Gastrocnemius medialis (tissue), 4 donors: ENCODE measurements around the gene NAXE.

Experiments
- POLR2A ChIP-seq, 2 donors: fragments of 450-650 bp; IDR thresholded peaks; one replicate each; pipeline ENCODE4 v1.6.1; 2017; ENCODE audit warnings: antibody characterized with exemption in 2 of 2, mild to moderate bottlenecking in 2 of 2, moderate library complexity in 2 of 2
- TF ChIP-seq, protein P1 (sequence below), 5 experiments: fragments of 450-650 bp in 3 of 5; fragments of 200-600 bp in 2 of 5; sonication (generic) in 2 of 5; IDR thresholded peaks in 4 of 5; conservative IDR thresholded peaks in 1 of 5; 1 replicate in 4 of 5; 2 replicates in 1 of 5; pipeline ENCODE4 v1.5.1; 2016 to 2019; ENCODE audit warnings: antibody characterized with exemption in 5 of 5, mild to moderate bottlenecking in 3 of 5, moderate library complexity in 3 of 5

GRCh38 chr1:156594190-156594589, 2.6 kb downstream of the NAXE start:
- TF ChIP-seq, protein P1, sequence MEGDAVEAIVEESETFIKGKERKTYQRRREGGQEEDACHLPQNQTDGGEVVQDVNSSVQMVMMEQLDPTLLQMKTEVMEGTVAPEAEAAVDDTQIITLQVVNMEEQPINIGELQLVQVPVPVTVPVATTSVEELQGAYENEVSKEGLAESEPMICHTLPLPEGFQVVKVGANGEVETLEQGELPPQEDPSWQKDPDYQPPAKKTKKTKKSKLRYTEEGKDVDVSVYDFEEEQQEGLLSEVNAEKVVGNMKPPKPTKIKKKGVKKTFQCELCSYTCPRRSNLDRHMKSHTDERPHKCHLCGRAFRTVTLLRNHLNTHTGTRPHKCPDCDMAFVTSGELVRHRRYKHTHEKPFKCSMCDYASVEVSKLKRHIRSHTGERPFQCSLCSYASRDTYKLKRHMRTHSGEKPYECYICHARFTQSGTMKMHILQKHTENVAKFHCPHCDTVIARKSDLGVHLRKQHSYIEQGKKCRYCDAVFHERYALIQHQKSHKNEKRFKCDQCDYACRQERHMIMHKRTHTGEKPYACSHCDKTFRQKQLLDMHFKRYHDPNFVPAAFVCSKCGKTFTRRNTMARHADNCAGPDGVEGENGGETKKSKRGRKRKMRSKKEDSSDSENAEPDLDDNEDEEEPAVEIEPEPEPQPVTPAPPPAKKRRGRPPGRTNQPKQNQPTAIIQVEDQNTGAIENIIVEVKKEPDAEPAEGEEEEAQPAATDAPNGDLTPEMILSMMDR (IDR thresholded peaks at IDR 0.05 in 4 of 5, conservative IDR thresholded peaks at IDR 0.05 in 1 of 5): no peak
- TF ChIP-seq POLR2A (IDR thresholded peaks at IDR 0.05): no peak
